ENCODE results near the gene NLN. TPM values are rescaled to one million over a fixed set of nuclear protein-coding genes. Genes with fewer than 3 reads are reported as not detected.

NLN gene
- total RNA-seq, 4 donors from 2014 or later = 8.7 to 17.5 (median 13.1) TPM

DNA sequence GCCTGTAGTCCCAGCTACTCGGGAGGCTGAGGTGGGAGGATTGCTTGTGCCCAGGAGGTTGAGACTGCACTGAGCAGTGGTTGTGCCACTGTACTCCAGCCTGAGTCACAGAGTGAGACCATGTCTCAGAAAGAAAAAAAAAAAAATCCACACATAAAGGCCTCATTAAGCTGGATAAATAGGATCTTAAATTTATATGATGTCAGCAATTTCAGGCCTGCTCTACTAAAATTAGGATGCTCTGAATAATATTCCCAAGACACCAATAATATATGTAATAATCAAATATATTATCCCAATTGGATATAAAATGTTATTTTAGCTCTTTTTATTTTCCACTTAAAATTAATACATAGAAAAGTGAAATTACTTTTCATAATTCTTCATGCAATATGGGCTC is 43.6 kb downstream of the NLN start:
- Histone ChIP-seq H3K4me1 (no peaks in the 10 kb centered on the region), H3K27ac (no peak overlapping the region), H3K4me3 (replicated peaks in 1 of 3) (no peak overlapping the region), H3K27me3 (no peaks in the 10 kb centered on the region), H3K9me3 (no peaks in the 10 kb centered on the region), H3K36me3 (no peaks in the 10 kb centered on the region)
- 93 to 95% methylated on average over 1 of the region's 1 CpG for WGBS, 2 donors
- intact Hi-C loops (cut with DNase I) = no loop called here
- DNase-seq = no peak
- TF ChIP-seq POLR2A (IDR thresholded peaks at IDR 0.05) = no peak
- TF ChIP-seq, protein P1, sequence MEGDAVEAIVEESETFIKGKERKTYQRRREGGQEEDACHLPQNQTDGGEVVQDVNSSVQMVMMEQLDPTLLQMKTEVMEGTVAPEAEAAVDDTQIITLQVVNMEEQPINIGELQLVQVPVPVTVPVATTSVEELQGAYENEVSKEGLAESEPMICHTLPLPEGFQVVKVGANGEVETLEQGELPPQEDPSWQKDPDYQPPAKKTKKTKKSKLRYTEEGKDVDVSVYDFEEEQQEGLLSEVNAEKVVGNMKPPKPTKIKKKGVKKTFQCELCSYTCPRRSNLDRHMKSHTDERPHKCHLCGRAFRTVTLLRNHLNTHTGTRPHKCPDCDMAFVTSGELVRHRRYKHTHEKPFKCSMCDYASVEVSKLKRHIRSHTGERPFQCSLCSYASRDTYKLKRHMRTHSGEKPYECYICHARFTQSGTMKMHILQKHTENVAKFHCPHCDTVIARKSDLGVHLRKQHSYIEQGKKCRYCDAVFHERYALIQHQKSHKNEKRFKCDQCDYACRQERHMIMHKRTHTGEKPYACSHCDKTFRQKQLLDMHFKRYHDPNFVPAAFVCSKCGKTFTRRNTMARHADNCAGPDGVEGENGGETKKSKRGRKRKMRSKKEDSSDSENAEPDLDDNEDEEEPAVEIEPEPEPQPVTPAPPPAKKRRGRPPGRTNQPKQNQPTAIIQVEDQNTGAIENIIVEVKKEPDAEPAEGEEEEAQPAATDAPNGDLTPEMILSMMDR (IDR thresholded peaks at IDR 0.05) = no peak

DNA sequence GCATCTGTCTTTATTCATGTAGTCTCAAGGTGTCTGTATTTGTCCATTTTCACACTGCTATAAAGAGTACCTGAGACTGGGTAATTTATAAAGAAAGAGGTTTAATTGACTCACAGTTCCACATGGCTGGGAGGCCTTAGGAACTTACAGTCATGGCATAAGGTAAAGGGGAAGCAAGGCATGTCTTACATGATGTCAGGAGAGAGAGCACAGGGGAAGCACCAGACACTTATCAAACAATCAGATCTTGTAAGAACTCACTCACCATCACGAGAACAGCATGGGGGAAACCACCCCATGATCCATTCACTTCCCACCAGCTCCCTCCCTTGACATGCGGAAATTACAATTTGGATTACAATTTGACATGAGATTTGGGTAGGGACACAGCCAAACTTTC is 44.2 kb downstream of the NLN start:
- no peak for TF ChIP-seq POLR2A (IDR thresholded peaks at IDR 0.05)
- TF ChIP-seq, protein P1 (IDR thresholded peaks at IDR 0.05) = no peak
- 86 to 97% methylated on average over 2 of the region's 2 CpGs for WGBS, 2 donors
- H3K4me1 ChIP-seq = no peaks in the 10 kb centered on the region
- intact Hi-C loops (cut with DNase I) = no loop called here
- no peak for DNase-seq
- no peaks in the 10 kb centered on the region for H3K36me3 ChIP-seq
- no peaks in the 10 kb centered on the region for H3K9me3 ChIP-seq
- H3K4me3 ChIP-seq (replicated peaks in 1 of 3) = no peak overlapping the region
- no peak overlapping the region for H3K27ac ChIP-seq
- no peaks in the 10 kb centered on the region for H3K27me3 ChIP-seq

DNA sequence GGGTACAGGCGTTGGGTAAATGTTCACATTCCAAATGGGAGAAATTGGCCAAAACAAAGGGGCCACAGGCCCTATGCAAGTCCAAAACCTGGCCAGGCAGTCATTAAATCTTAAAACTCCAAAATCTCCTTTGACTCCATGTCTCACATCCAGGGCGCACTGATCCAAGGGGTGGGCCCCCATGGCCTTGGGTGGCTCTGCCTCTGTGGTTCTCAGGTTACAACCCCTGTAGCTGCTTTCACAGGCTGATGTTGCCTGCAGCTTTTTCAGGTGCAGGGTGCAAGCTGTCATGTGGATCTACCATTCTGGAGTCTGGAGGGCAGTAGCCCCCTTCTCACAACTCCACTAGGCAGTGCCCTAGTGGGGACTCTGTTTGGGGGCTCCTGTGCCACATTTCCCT is 44.8 kb downstream of the NLN start:
- no peak overlapping the region for H3K27ac ChIP-seq
- intact Hi-C loops (cut with DNase I) = no loop called here
- H3K27me3 ChIP-seq = no peaks in the 10 kb centered on the region
- H3K36me3 ChIP-seq = no peaks in the 10 kb centered on the region
- DNase-seq = no peak
- H3K9me3 ChIP-seq = no peaks in the 10 kb centered on the region
- 100% methylated on average over 2 of the region's 2 CpGs for WGBS, 2 donors
- no peak overlapping the region for H3K4me3 ChIP-seq (replicated peaks in 1 of 3)
- TF ChIP-seq, protein P1 (IDR thresholded peaks at IDR 0.05) = no peak
- H3K4me1 ChIP-seq = no peaks in the 10 kb centered on the region

DNA sequence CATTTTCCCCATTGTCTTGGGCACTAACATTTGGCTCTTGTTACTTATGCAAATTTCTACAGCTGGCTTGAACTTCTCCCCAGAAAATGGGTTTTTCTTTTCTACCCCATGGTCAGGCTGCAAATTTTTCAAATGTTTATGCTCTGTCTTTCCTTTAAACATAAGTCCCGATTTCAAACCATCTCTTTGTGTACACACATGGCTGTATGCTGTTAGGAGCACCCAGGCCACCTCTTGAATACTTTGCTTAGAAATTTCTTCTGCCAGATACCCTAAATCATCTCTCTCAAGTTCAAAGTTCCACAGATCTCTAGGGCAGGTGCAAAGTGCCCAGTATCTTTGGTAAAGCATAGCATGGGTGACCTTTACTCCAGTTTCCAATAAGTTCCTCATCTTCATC is 45.6 kb downstream of the NLN start:
- intact Hi-C loops (cut with DNase I) = no loop called here
- no peaks in the 10 kb centered on the region for H3K36me3 ChIP-seq
- no peaks in the 10 kb centered on the region for H3K4me1 ChIP-seq
- TF ChIP-seq, protein P1 (IDR thresholded peaks at IDR 0.05) = no peak
- no peak for TF ChIP-seq POLR2A (IDR thresholded peaks at IDR 0.05)
- DNase-seq = no peak
- H3K4me3 ChIP-seq (replicated peaks in 1 of 3) = no peak overlapping the region
- WGBS, 2 donors = 96 to 97% methylated on average over 1 of the region's 1 CpG
- no peak overlapping the region for H3K27ac ChIP-seq
- H3K27me3 ChIP-seq = no peaks in the 10 kb centered on the region
- no peaks in the 10 kb centered on the region for H3K9me3 ChIP-seq

DNA sequence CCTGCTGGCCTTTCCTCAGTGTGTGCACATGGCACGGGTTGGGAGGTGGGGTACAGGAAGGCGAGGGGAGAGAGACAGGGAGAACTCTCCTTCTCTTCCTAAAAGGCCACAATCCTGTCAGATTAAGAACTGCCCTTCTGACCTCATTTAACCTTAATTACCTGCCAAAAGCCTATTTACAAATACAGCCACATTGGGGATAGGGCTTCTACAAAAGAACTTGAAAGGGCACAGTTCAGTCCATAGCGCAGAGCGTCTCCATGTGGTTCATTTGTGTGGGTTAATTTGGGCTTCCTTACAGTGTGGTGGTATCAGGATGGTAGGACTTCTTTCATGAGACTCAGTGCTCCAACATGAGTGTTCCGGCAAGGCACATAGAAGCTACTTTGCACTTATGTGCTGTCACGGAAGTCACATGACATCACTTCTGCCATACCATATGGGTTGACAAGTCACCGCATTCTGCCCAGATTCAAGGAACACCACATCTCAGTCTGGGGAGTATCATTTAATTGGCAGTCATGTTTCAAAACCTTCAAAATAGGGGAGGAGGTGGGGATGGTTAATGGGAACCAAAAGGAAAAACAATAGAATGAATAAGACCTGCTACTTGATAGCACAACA is 46.8 kb downstream of the NLN start:
- TF ChIP-seq, protein P1 (IDR thresholded peaks at IDR 0.05) = no peak
- no peak for TF ChIP-seq POLR2A (IDR thresholded peaks at IDR 0.05)
- H3K4me1 ChIP-seq = no peaks in the 10 kb centered on the region
- no peak overlapping the region for H3K4me3 ChIP-seq (replicated peaks in 1 of 3)
- no peaks in the 10 kb centered on the region for H3K9me3 ChIP-seq
- 98 to 99% methylated on average over 7 of the region's 7 CpGs for WGBS, 2 donors
- DNase-seq = no peak
- intact Hi-C loops (cut with DNase I) = no loop called here
- H3K27me3 ChIP-seq = no peaks in the 10 kb centered on the region
- H3K36me3 ChIP-seq = no peaks in the 10 kb centered on the region
- no peak overlapping the region for H3K27ac ChIP-seq

All from thyroid gland (tissue), 4 donors.